SK-N-SH (cell line): ENCODE results near the gene NDUFB11. TPM values are rescaled to one million over a fixed set of nuclear protein-coding genes. Genes with fewer than 3 reads are reported as not detected.

Experiments used
- CTCF ChIA-PET: fragments of 300-600, 350-600 bp; formaldehyde crosslinking; extraction: SDS; loops from one replicate; lab custom pipeline; 2021; lab: Yijun Ruan, JAX
- POLR2A ChIA-PET: fragments of 350-600 bp; sonication (Branson Sonifier 250); formaldehyde crosslinking; extraction: SDS; loops from one replicate; lab custom pipeline; 2020; ENCODE audit warnings: antibody characterized with exemption, inconsistent platforms; lab: Yijun Ruan, JAX
- DNase-seq: peaks from one replicate; pipeline ENCODE4 v3.0.0; 2012
- H2AFZ ChIP-seq: fragments of 200-600 bp; sonication (generic); 2 replicates; pipeline ENCODE4 v1.8.1; 2016; ENCODE audit warnings: antibody characterized with exemption, mild to moderate bottlenecking, low read depth
- H3F3A ChIP-seq: fragments of 200-600 bp; sonication (generic); replicated peaks from 2 replicates; pipeline ENCODE3; 2016; ENCODE audit warnings: antibody characterized with exemption, mild to moderate bottlenecking; ENCODE audit not compliant: insufficient read depth
- H3K27ac ChIP-seq, 2 experiments: fragments of 200-500 bp in 1 of 2; fragments of 200-600 bp in 1 of 2; sonication (Bioruptor generic) in 1 of 2; sonication (generic), shearing (Covaris generic) in 1 of 2; 2 replicates each; pipeline versions ENCODE4 v1.5.1 to v1.6.1; 2014 to 2016; ENCODE audit warnings: low read depth in 2 of 2, inconsistent platforms in 1 of 2, low read length in 1 of 2, mild to moderate bottlenecking in 1 of 2, mixed read lengths in 1 of 2
- H3K27me3 ChIP-seq: fragments of 200-600 bp; sonication (generic), shearing (Covaris generic); 2 replicates; pipeline ENCODE4 v1.6.1; 2016; ENCODE audit warnings: mixed run types; ENCODE audit not compliant: insufficient read depth
- H3K36me3 ChIP-seq, 2 experiments: fragments of 200-500 bp in 1 of 2; fragments of 200-600 bp in 1 of 2; sonication (Bioruptor generic) in 1 of 2; sonication (generic) in 1 of 2; replicated peaks in 1 of 2; 2 replicates each; pipeline versions ENCODE3 to v1.5.1; 2014 to 2016; ENCODE audit warnings: low read length in 1 of 2, mild to moderate bottlenecking in 1 of 2; ENCODE audit not compliant: insufficient read depth in 2 of 2, control insufficient read depth in 1 of 2
- H3K4me1 ChIP-seq, 2 experiments: fragments of 200-500 bp in 1 of 2; fragments of 200-600 bp in 1 of 2; sonication (Bioruptor generic) in 1 of 2; sonication (generic), shearing (Covaris generic) in 1 of 2; 2 replicates each; pipeline versions ENCODE4 v1.5.1 to v1.6.1; 2014 to 2016; ENCODE audit warnings: low read depth in 1 of 2, low read length in 1 of 2, mixed run types in 1 of 2; ENCODE audit not compliant: insufficient read depth in 2 of 2, control insufficient read depth in 1 of 2
- H3K4me2 ChIP-seq: fragments of 200-600 bp; sonication (generic), shearing (Covaris generic); 2 replicates; pipeline ENCODE4 v1.6.1; 2017; ENCODE audit warnings: mixed run types
- H3K4me3 ChIP-seq, 2 experiments: fragments of 200-500 bp in 1 of 2; fragments of 200-600 bp in 1 of 2; sonication (Bioruptor generic) in 1 of 2; sonication (generic), shearing (Covaris generic) in 1 of 2; 2 replicates each; pipeline versions ENCODE4 v1.5.1 to v1.8.1; 2014 to 2016; ENCODE audit warnings: low read depth in 2 of 2, inconsistent platforms in 1 of 2, low read length in 1 of 2, mild to moderate bottlenecking in 1 of 2, mixed read lengths in 1 of 2, moderate library complexity in 1 of 2
- H3K79me2 ChIP-seq: fragments of 200-600 bp; sonication (generic); 2 replicates; pipeline ENCODE4 v1.8.1; 2017; ENCODE audit warnings: mild to moderate bottlenecking; ENCODE audit not compliant: insufficient read depth
- H3K9ac ChIP-seq: fragments of 200-600 bp; sonication (generic); 2 replicates; pipeline ENCODE4 v1.6.1; 2017; ENCODE audit warnings: mixed run types
- H3K9me2 ChIP-seq: fragments of 200-600 bp; sonication (generic); 2 replicates; pipeline ENCODE4 v1.6.1; 2017; ENCODE audit warnings: mixed run types
- H3K9me3 ChIP-seq: fragments of 200-600 bp; sonication (generic); 2 replicates; pipeline ENCODE4 v1.6.1; 2017; ENCODE audit warnings: mixed run types, mild to moderate bottlenecking, moderate library complexity
- H4K20me1 ChIP-seq: fragments of 200-600 bp; sonication (generic); 2 replicates; pipeline ENCODE4 v1.6.1; 2017; ENCODE audit warnings: mild to moderate bottlenecking, mixed run types; ENCODE audit not compliant: insufficient read depth
- CHD2 ChIP-seq: fragments of 150-350 bp; IDR thresholded peaks from 2 replicates; pipeline ENCODE4 v1.6.1; 2018; ENCODE audit warnings: low read length; ENCODE audit not compliant: partially characterized antibody
- ELF1 ChIP-seq: IDR thresholded peaks from 2 replicates; pipeline ENCODE4 v1.4.0; 2012
- FOSL2 ChIP-seq: IDR thresholded peaks from 2 replicates; pipeline ENCODE4 v1.4.0; 2012; ENCODE audit warnings: low read depth, mild to moderate bottlenecking, moderate library complexity, borderline replicate concordance
- FOXJ3 ChIP-seq: sonication (generic); formaldehyde crosslinking; IDR thresholded peaks from 2 replicates; pipeline ENCODE4 v1.5.1; 2020; ENCODE audit warnings: mild to moderate bottlenecking, missing genetic modification reagents
- GABPA ChIP-seq: IDR thresholded peaks from 2 replicates; pipeline ENCODE4 v1.4.0; 2012; ENCODE audit warnings: low read depth, mild to moderate bottlenecking
- JUND ChIP-seq: IDR thresholded peaks from 2 replicates; pipeline ENCODE4 v1.4.0; 2012
- MEF2A ChIP-seq: IDR thresholded peaks from 2 replicates; pipeline ENCODE4 v1.4.0; 2012; ENCODE audit warnings: low read depth, borderline replicate concordance
- MXI1 ChIP-seq: IDR thresholded peaks from 2 replicates; pipeline ENCODE4 v1.6.1; 2012; ENCODE audit warnings: mild to moderate bottlenecking, low read depth, low read length, improper control_type of control experiment
- NRF1 ChIP-seq: IDR thresholded peaks from 2 replicates; pipeline ENCODE4 v1.6.1; 2012; ENCODE audit warnings: low read depth, mild to moderate bottlenecking, low read length
- POLR2AphosphoS5 ChIP-seq: IDR thresholded peaks from 2 replicates; pipeline ENCODE4 v1.6.1; 2012; ENCODE audit warnings: low read depth, low read length
- RAD21 ChIP-seq: IDR thresholded peaks from 2 replicates; pipeline ENCODE4 v1.6.1; 2012; ENCODE audit warnings: mild to moderate bottlenecking, low read length
- RXRA ChIP-seq: IDR thresholded peaks from 2 replicates; pipeline ENCODE4 v1.4.0; 2012; ENCODE audit warnings: low read depth, mild to moderate bottlenecking, borderline replicate concordance
- SIN3A ChIP-seq: IDR thresholded peaks from 2 replicates; pipeline ENCODE4 v1.6.1; 2012; ENCODE audit warnings: low read depth, mild to moderate bottlenecking, low read length, moderate library complexity, borderline replicate concordance
- TAF1 ChIP-seq: IDR thresholded peaks from 2 replicates; pipeline ENCODE4 v1.6.1; 2012; ENCODE audit warnings: low read depth, mild to moderate bottlenecking, low read length, moderate library complexity, borderline replicate concordance
- TEAD4 ChIP-seq: IDR thresholded peaks from 2 replicates; pipeline ENCODE4 v1.4.0; 2012; ENCODE audit warnings: mild to moderate bottlenecking, borderline replicate concordance; ENCODE audit not compliant: insufficient read depth
- WGBS: methylation state at CpG from one replicate; pipeline ENCODE4 v1.1.6; 2017; ENCODE audit warnings: low lambda C conversion rate; 5-methylcytosine and 5-hydroxymethylcytosine counted together
- polyA plus RNA-seq, 3 experiments: library from polyadenylated mRNA; depleted of rRNA; stranded (reverse); fragments of >200 nt; gene quantifications; 2 replicates each; pipeline ENCODE4 v1.2.3, GENCODE V29; 2012
- TF ChIP-seq, protein P1 (sequence below): IDR thresholded peaks from 2 replicates; pipeline ENCODE4 v1.6.1; 2012; ENCODE audit warnings: mild to moderate bottlenecking, low read depth, low read length, moderate library complexity

NDUFB11 gene
- polyA plus RNA-seq, 1 of the 3 experiments (the other 2 are of a cell fraction), result 107 TPM

DNA sequence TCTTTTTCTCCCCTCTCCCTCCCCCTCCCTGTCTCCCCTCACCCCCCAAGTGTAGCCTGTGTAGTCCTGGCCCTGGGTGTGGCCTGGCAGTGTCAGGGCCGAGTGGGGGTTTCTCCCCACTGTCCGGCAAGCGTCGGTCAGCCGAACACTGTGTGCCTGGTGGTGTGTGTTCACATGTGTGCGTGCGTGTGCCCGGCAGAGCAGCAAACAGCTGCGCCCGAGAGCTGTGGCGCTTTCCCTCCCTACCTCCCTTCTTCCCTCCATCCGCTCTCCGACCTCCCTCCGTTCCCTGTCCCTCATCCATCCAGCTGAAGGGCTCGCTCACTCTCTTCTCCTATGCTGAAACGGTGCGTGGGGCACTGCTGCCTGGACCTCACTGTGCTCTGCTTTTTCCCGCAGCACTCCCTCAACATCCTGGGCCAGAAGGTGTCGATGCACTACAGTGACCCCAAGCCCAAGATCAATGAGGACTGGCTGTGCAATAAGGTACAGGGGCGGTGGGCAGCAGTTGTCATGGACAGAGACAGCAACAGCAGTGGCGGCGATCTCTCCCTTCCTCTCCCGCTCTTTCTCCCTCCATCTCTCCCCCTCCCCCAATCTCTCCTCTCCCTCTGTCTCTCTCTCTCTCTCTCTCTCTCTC, 31.7 kb upstream of the NDUFB11 start:
- H3K9ac ChIP-seq, result no peak overlapping the region
- H3K4me2 ChIP-seq, result no peak overlapping the region
- no peak overlapping the region for H3K27ac ChIP-seq
- TF ChIP-seq CHD2 (no peak), NRF1 (no peak), ELF1 (no peak), GABPA (no peak), JUND (no peak), FOSL2 (no peak), MEF2A (no peak), RXRA (no peak), MXI1 (no peak), FOXJ3 (CRISPR knock-in tag) (no peak), RAD21 (no peak), TEAD4 (no peak), TAF1 (no peak), SIN3A (no peak), POLR2AphosphoS5 (no peak)
- TF ChIP-seq, protein P1, sequence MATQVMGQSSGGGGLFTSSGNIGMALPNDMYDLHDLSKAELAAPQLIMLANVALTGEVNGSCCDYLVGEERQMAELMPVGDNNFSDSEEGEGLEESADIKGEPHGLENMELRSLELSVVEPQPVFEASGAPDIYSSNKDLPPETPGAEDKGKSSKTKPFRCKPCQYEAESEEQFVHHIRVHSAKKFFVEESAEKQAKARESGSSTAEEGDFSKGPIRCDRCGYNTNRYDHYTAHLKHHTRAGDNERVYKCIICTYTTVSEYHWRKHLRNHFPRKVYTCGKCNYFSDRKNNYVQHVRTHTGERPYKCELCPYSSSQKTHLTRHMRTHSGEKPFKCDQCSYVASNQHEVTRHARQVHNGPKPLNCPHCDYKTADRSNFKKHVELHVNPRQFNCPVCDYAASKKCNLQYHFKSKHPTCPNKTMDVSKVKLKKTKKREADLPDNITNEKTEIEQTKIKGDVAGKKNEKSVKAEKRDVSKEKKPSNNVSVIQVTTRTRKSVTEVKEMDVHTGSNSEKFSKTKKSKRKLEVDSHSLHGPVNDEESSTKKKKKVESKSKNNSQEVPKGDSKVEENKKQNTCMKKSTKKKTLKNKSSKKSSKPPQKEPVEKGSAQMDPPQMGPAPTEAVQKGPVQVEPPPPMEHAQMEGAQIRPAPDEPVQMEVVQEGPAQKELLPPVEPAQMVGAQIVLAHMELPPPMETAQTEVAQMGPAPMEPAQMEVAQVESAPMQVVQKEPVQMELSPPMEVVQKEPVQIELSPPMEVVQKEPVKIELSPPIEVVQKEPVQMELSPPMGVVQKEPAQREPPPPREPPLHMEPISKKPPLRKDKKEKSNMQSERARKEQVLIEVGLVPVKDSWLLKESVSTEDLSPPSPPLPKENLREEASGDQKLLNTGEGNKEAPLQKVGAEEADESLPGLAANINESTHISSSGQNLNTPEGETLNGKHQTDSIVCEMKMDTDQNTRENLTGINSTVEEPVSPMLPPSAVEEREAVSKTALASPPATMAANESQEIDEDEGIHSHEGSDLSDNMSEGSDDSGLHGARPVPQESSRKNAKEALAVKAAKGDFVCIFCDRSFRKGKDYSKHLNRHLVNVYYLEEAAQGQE, result no peak
- H3K36me3 ChIP-seq, result peaks cover 0 to 12% of the 10 kb centered on the region in 2 experiments
- H4K20me1 ChIP-seq, result no peaks in the 10 kb centered on the region
- DNase-seq, result no peak
- peaks cover 36% of the 10 kb centered on the region; the same call in 1 of the 2 replicates for H3K27me3 ChIP-seq
- no peak overlapping the region for H2AFZ ChIP-seq
- ChIA-PET POLR2A (no interaction called here), CTCF (interaction anchor here (0.6 to 1.0 kb wide), 2 partner anchors 13 to 600 kb away, joined by 3 to 4 read pairs; no protein-coding TSS in a partner anchor)
- H3K9me2 ChIP-seq, result no peaks in the 10 kb centered on the region
- H3K79me2 ChIP-seq, result no peaks in the 10 kb centered on the region
- no peaks in the 10 kb centered on the region for H3F3A ChIP-seq
- WGBS, result 53% methylated on average over 18 of the region's 23 CpGs
- no peaks in the 10 kb centered on the region for H3K4me1 ChIP-seq
- no peaks in the 10 kb centered on the region for H3K9me3 ChIP-seq
- H3K4me3 ChIP-seq, result no peak overlapping the region
